ENCODE data around the gene WDR82.

Gene WDR82

DNA sequence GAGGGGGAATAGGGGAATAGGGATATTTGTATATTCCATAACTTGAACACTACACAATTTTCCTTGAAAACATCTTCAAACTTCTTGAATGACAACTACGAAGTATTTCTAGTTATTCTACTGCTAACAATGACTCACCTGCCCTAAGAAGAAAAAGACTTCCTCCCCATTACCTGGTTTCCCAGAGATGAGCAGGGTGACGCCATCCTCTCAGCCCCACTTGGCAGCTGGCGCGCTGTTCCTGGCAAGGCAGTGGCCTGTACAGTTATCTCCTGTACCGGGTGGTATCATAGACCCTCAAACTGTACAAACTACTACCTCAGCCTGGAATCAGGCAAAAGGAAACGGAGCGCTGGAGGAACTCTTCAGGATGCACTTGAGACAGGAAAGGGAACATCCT, 10.4 kb downstream of the WDR82 start:
- H3K4me3 ChIP-seq (ENCODE audit: low read depth, low read length), result no peak overlapping the region
- TF ChIP-seq CTCF (IDR thresholded peaks at IDR 0.05; ENCODE audit: insufficient read depth, low read depth, low read length, missing control alignments), result no peak
- DNase-seq (ENCODE audit: low read depth), result no peak

DNA sequence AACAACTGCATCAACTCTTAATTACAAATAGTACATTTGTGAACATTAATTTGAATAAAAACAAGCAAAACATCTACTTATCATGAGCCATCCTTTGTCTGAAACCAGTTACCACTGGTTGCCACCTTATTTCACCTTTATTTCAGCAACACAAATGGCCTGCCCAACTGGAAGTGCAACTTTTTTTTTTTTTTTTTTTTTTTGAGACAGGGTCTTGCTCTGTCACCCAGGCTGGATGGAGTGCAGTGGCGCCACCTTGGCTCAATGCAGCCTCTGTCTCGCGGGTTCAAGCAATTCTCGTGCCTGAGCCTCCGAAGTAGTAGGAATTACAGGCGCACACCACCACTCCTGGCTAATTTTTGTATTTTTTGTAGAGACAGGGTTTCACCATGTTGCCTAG, 13.1 kb downstream of the WDR82 start:
- H3K4me3 ChIP-seq (ENCODE audit: low read depth, low read length), result no peak overlapping the region
- DNase-seq (ENCODE audit: low read depth), result no peak
- no peak for TF ChIP-seq CTCF (IDR thresholded peaks at IDR 0.05; ENCODE audit: insufficient read depth, low read depth, low read length, missing control alignments)

GRCh38 chr3:52262447-52262846, 16.0 kb downstream of the WDR82 start:
- TF ChIP-seq CTCF (IDR thresholded peaks at IDR 0.05; ENCODE audit: insufficient read depth, low read depth, low read length, missing control alignments), result no peak
- H3K4me3 ChIP-seq (ENCODE audit: low read depth, low read length), result no peak overlapping the region
- no peak for DNase-seq (ENCODE audit: low read depth)

GRCh38 chr3:52259448-52259847, 19.0 kb downstream of the WDR82 start:
- no peak for DNase-seq (ENCODE audit: low read depth)
- H3K4me3 ChIP-seq (ENCODE audit: low read depth, low read length), result no peak overlapping the region
- TF ChIP-seq CTCF (IDR thresholded peaks at IDR 0.05; ENCODE audit: insufficient read depth, low read depth, low read length, missing control alignments), result no peak

GRCh38 chr3:52259035-52259434, 19.4 kb downstream of the WDR82 start:
- TF ChIP-seq CTCF (IDR thresholded peaks at IDR 0.05; ENCODE audit: insufficient read depth, low read depth, low read length, missing control alignments), result no peak
- H3K4me3 ChIP-seq (ENCODE audit: low read depth, low read length), result no peak overlapping the region
- no peak for DNase-seq (ENCODE audit: low read depth)

DNA sequence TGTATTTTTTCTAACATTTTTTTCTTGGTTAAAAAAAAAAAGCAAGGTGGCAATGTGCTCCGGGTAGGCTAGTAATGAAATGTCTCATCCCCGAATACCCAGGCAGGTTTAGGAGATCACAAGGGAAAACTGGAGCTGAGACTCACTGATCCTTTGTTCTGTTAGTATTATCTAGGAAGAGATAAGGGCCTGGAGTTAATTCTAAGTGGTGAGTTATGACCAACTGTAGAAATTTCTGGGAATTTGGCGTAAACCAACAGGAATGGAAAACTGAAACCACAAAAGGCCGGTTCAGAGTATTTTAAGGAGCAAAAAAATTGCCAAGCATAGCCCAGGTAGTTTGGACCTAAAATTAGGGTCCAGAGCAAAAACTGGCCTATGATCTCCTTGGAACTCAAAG, 20.5 kb downstream of the WDR82 start:
- no peak for TF ChIP-seq CTCF (IDR thresholded peaks at IDR 0.05; ENCODE audit: insufficient read depth, low read depth, low read length, missing control alignments)
- H3K4me3 ChIP-seq (ENCODE audit: low read depth, low read length), result no peak overlapping the region
- DNase-seq (ENCODE audit: low read depth), result no peak

DNA sequence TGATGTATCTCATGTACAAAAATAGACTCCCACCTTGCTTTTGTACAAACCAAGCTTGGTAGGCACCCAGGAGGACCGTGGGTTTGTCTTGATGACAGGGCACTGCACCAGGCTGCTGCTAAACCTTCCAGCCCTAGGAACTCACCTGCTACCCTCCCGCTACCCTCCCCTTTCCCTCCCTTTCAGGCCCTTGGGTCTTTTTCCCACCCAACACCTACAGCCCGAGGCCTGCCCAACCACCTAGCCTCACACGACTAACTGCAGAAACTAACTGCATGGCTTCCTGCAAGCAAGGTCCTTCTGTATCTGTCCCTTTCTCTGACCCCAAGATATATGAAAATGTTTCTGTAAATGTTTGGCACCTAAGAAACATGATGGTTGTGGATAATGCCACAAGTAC, 21.8 kb downstream of the WDR82 start:
- no peak for DNase-seq (ENCODE audit: low read depth)
- no peak overlapping the region for H3K4me3 ChIP-seq (ENCODE audit: low read depth, low read length)
- no peak for TF ChIP-seq CTCF (IDR thresholded peaks at IDR 0.05; ENCODE audit: insufficient read depth, low read depth, low read length, missing control alignments)

All from GM12865 (cell line).